Left cardiac atrium (tissue), 4 donors: ENCODE measurements around the gene LRRN2. TPM values are rescaled to one million over a fixed set of nuclear protein-coding genes. Genes with fewer than 3 reads are reported as not detected.

Experiments used
- ATAC-seq, 2 donors: fragments of 200-7000 bp; cut with Tn5 transposase; one replicate each; pipeline ENCODE4 v1.9.1; 2020; ENCODE audit warnings: mild to moderate bottlenecking in 2 of 2, moderate library complexity in 2 of 2
- DNase-seq: peaks from one replicate; pipeline ENCODE4 v3.0.0-alpha.2; 2020
- intact Hi-C, 2 donors: fragments of 100-400 bp; cut with DNase I; formaldehyde crosslinking; loops; one replicate each; pipeline versions ENCODE4 v1.14.1 to v1.15.1; 2022 to 2023
- total RNA-seq, 2 donors: library from RNA; stranded (reverse); fragmentation: NEBNext Ultra II Directional; extraction: Animal tissue kit (Norgen Biotek cat#: 25700); gene quantifications; one replicate each; pipeline ENCODE4 v1.2.1, GENCODE V29; 2021
- donor health status: DM: no; HTN: yes; CAD: no.
- donor health status: DM: no; HTN: yes; CAD: no; lungs with severe emphysema.
- donor health status: DM: yes; HTN: yes; CAD: no.
- donor health status: Dilated cardiomyopathy.

The LRRN2 gene
- total RNA-seq, 2 donors from 2014 or later, result 3.3 to 6.4 TPM

DNA sequence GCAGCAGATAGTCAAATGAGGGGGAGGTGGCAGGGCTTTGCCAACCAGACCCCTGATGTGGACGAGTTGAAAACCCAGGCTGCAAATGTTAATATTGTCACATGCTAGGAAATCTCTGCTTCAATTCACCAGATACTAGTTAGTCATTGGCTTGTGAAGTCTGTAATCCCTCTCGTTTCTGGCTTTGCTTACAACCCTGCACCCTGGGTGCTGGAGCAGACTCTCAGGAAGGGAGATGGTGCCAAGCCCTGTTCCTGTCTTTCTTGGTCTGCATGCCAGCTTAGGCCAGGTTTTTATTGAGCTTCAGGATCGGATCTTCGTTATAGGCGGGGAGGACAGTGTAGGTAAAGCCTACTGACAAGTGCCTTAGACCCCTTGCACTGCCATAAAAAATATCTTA lies 116.1 kb downstream of the LRRN2 start:
- intact Hi-C loops, result loop anchor here (2.0 to 10.0 kb wide), 3 partner anchors 193 to 375 kb away; no protein-coding TSS in a partner anchor
- ATAC-seq (no peak), DNase-seq (no peak)

DNA sequence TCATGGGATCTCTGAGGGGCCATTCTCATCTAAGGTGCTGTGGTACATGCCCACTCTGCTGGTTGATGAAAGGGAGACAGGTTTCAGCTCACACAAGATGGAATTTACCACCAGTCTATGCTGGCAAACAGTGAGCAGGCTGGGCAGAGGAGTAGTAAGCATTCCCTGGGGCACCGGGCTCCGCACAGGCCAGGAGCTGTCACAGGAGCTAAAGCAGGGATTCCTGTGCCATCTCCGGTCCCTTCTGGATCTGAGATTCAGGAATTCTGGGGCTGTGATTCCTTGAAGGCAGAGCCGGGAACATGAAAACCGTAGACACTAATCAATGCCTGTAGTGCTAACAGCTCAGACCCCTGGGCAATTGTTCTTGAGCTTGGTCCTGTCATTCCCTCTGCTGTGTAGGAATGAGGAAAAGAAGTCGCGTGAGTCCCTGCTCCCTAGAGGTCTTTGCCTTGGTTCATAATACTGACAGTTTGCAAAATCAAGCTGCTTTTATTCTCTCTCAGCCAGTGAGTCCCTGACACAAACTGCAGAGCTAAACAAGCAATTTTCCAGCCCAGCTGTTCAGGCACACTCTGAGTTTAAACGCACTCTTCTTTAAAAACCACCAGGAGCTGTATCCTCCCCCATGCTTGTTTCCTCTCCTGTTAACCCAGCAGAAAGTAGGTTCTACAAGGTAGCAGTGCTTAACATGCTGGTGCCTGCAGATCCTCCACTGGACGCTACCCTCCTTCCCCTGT lies 116.8 kb downstream of the LRRN2 start:
- intact Hi-C loops, result loop anchor here (2.0 to 10.0 kb wide), 3 partner anchors 194 to 376 kb away; no protein-coding TSS in a partner anchor
- ATAC-seq (no peak), DNase-seq (no peak)

Other genes starting within 250 kb of the LRRN2 start
- gene PIK3C2B, start 190.9 kb downstream of the LRRN2 start, total RNA-seq, result 10 to 100 TPM; 21.2 to 21.7 TPM
- 10 to 100 TPM; 34.7 to 41.7 TPM for gene MDM4, start 169.3 kb downstream of the LRRN2 start, total RNA-seq
- gene NFASC, start 185.1 kb upstream of the LRRN2 start, total RNA-seq, result 10 to 100 TPM; 40.6 to 57.7 TPM